NCI-H146 (cell line): Measurements from ENCODE around the gene SESTD1.
"Not testable (repeated sequence)": the region's sequence is repeated elsewhere in the genome, so short reads cannot be mapped to it uniquely, and the experiment has no call there.

Source experiments
- DNase-seq: peaks from one replicate; lab custom pipeline; 2025; lab: John Stamatoyannopoulos, UW

Gene SESTD1

GRCh38 chr2:179266271-179266670 lies 1.6 kb upstream of the SESTD1 start:
- no peak for DNase-seq

GRCh38 chr2:179265082-179265510 lies 464 bp upstream of the SESTD1 start:
- DNase-seq, result no peak

GRCh38 chr2:179263446-179264367 lies 925 bp downstream of the SESTD1 start:
- peak; percentile 68 for DNase-seq

- no peak for DNase-seq
Observed at GRCh38 chr2:179263015-179263414, 1.6 kb downstream of the SESTD1 start.

GRCh38 chr2:179262077-179262660 lies 2.5 kb downstream of the SESTD1 start:
- DNase-seq, result no peak

- DNase-seq, result no peak
Observed at GRCh38 chr2:179261151-179261825, 3.3 kb downstream of the SESTD1 start.

GRCh38 chr2:179260224-179260623 lies 4.4 kb downstream of the SESTD1 start:
- DNase-seq, result no peak

- no peak for DNase-seq
Observed at GRCh38 chr2:179255129-179255528, 9.5 kb downstream of the SESTD1 start.

GRCh38 chr2:179253226-179253625 lies 11.4 kb downstream of the SESTD1 start:
- DNase-seq, result no peak

- no peak for DNase-seq
Observed at GRCh38 chr2:179252423-179252822, 12.2 kb downstream of the SESTD1 start.

GRCh38 chr2:179251870-179252269 lies 12.8 kb downstream of the SESTD1 start:
- DNase-seq, result no peak

- DNase-seq, result no peak
Observed at GRCh38 chr2:179250848-179251504, 13.7 kb downstream of the SESTD1 start.

GRCh38 chr2:179250095-179250494 lies 14.5 kb downstream of the SESTD1 start:
- DNase-seq, result no peak

GRCh38 chr2:179248024-179248348 lies 16.6 kb downstream of the SESTD1 start:
- no peak for DNase-seq

- DNase-seq, result no peak
Observed at GRCh38 chr2:179247318-179248023, 17.2 kb downstream of the SESTD1 start.

- DNase-seq, result not testable (repeated sequence)
Observed at GRCh38 chr2:179245843-179246242, 18.8 kb downstream of the SESTD1 start.

- DNase-seq, result no peak
Observed at GRCh38 chr2:179243046-179243445, 21.6 kb downstream of the SESTD1 start.

- no peak for DNase-seq
Observed at GRCh38 chr2:179240481-179241451, 23.9 kb downstream of the SESTD1 start.

- no peak for DNase-seq
Observed at GRCh38 chr2:179239838-179240237, 24.8 kb downstream of the SESTD1 start.

GRCh38 chr2:179239195-179239594 lies 25.4 kb downstream of the SESTD1 start:
- DNase-seq, result no peak

GRCh38 chr2:179238027-179238426 lies 26.6 kb downstream of the SESTD1 start:
- DNase-seq, result no peak
